HepG2 (cell line): ENCODE data around the gene RGS19. TPM values are rescaled to one million over a fixed set of nuclear protein-coding genes. Genes with fewer than 3 reads are reported as not detected.

Experiments used
- FOSL1 ChIP-seq: sonication (generic); formaldehyde crosslinking; IDR thresholded peaks from 2 replicates; pipeline ENCODE4 v1.9.0; 2021; ENCODE audit warnings: missing genetic modification reagents, borderline replicate concordance
- GATA4 ChIP-seq: sonication (generic); IDR thresholded peaks from 2 replicates; pipeline ENCODE4 v1.6.1; 2016; ENCODE audit warnings: antibody characterized with exemption, low read depth, borderline replicate concordance
- HOXA5 ChIP-seq: sonication (generic); formaldehyde crosslinking; IDR thresholded peaks from 2 replicates; pipeline ENCODE4 v1.4.0; 2020; ENCODE audit warnings: missing genetic modification reagents
- LCORL ChIP-seq, 2 experiments: fragments of 450-650 bp in 1 of 2; sonication (generic) in 1 of 2; formaldehyde crosslinking in 1 of 2; IDR thresholded peaks; 2 replicates each; pipeline versions ENCODE4 v1.5.0 to v1.6.1; 2017 to 2020; ENCODE audit warnings: antibody characterized with exemption in 1 of 2, missing genetic modification reagents in 1 of 2
- MXD4 ChIP-seq: IDR thresholded peaks from 2 replicates; pipeline ENCODE4 v1.6.1; 2016; ENCODE audit warnings: mild to moderate bottlenecking, missing biosample characterization, missing genetic modification reagents
- NR1H2 ChIP-seq: sonication (generic); formaldehyde crosslinking; IDR thresholded peaks from 2 replicates; pipeline ENCODE4 v1.8.1; 2022; ENCODE audit warnings: low read depth, missing genetic modification reagents, borderline replicate concordance
- PBX2 ChIP-seq: IDR thresholded peaks from 2 replicates; pipeline ENCODE4 v1.6.1; 2016; ENCODE audit warnings: control low read depth
- SOX6 ChIP-seq, 2 experiments: fragments of 450-650 bp in 1 of 2; sonication (generic) in 1 of 2; formaldehyde crosslinking in 1 of 2; IDR thresholded peaks; 2 replicates each; pipeline versions ENCODE4 v1.4.0 to v1.6.1; 2017 to 2020; ENCODE audit warnings: antibody characterized with exemption in 1 of 2, mild to moderate bottlenecking in 1 of 2, missing genetic modification reagents in 1 of 2
- TMF1 ChIP-seq: sonication (generic); formaldehyde crosslinking; IDR thresholded peaks from 2 replicates; pipeline ENCODE4 v1.8.1; 2022; ENCODE audit warnings: low read depth, missing genetic modification reagents
- TRIM24 ChIP-seq: sonication (generic); formaldehyde crosslinking; IDR thresholded peaks from 2 replicates; pipeline ENCODE4 v1.8.0; 2022; ENCODE audit warnings: mild to moderate bottlenecking, missing genetic modification reagents
- U2AF2 ChIP-seq: fragments of 200-400 bp; formaldehyde crosslinking; IDR thresholded peaks from 2 replicates; pipeline ENCODE4 v1.6.1; 2017; ENCODE audit warnings: low read depth, mild to moderate bottlenecking, low read length
- ZBTB7A ChIP-seq: sonication (generic); formaldehyde crosslinking; IDR thresholded peaks from 2 replicates; pipeline ENCODE4 v1.8.0; 2022; ENCODE audit warnings: mild to moderate bottlenecking, missing genetic modification reagents
- ZGPAT ChIP-seq: IDR thresholded peaks from 2 replicates; pipeline ENCODE4 v1.6.1; 2016; ENCODE audit warnings: mild to moderate bottlenecking
- ZNF142 ChIP-seq: sonication (generic); formaldehyde crosslinking; IDR thresholded peaks from 2 replicates; pipeline ENCODE4 v1.4.0; 2020; ENCODE audit warnings: missing genetic modification reagents
- ZNF205 ChIP-seq: IDR thresholded peaks from 2 replicates; pipeline ENCODE4 v1.6.1; 2018; ENCODE audit warnings: missing biosample characterization, missing genetic modification reagents
- ZNF326 ChIP-seq: sonication (generic); formaldehyde crosslinking; IDR thresholded peaks from 2 replicates; pipeline ENCODE4 v1.4.0; 2020; ENCODE audit warnings: missing genetic modification reagents, borderline replicate concordance
- ZNF337 ChIP-seq: sonication (generic); formaldehyde crosslinking; IDR thresholded peaks from 2 replicates; pipeline ENCODE4 v1.5.1; 2020; ENCODE audit warnings: missing genetic modification reagents, low read depth, mild to moderate bottlenecking, borderline replicate concordance
- ZNF615 ChIP-seq: sonication (generic); formaldehyde crosslinking; IDR thresholded peaks from 2 replicates; pipeline ENCODE4 v1.5.0; 2020; ENCODE audit warnings: mild to moderate bottlenecking, missing genetic modification reagents, borderline replicate concordance
- ZNF839 ChIP-seq: sonication (generic); formaldehyde crosslinking; IDR thresholded peaks from 2 replicates; pipeline ENCODE4 v1.4.0; 2020; ENCODE audit warnings: missing genetic modification reagents, mild to moderate bottlenecking, borderline replicate concordance
- polyA plus RNA-seq, 8 experiments: library from polyadenylated mRNA; depleted of rRNA in 3 of 8; stranded (reverse) in 7 of 8; unstranded in 1 of 8; fragments of >200 nt; fragmentation: Illumina TruSeq in 4 of 8; extraction: Trizol in 4 of 8; gene quantifications; 2 replicates each; pipeline versions ENCODE4 v1.2.1 to v1.2.3, GENCODE V29; 2011 to 2016; ENCODE audit warnings: low read depth in 4 of 8, missing spikeins in 1 of 8, mixed read lengths in 1 of 8; ENCODE audit not compliant: insufficient read depth in 1 of 8
- total RNA-seq, 5 experiments: library from RNA; depleted of rRNA; stranded (reverse); fragments of >200 nt; fragmentation: Illumina TruSeq; extraction: Trizol; gene quantifications; 2 replicates each; pipeline ENCODE4 v1.2.3, GENCODE V29; 2016; ENCODE audit warnings: low read depth in 1 of 5

RGS19 gene
- total and polyA plus RNA-seq, 2 of the 13 experiments (the other 11 are each of a cell fraction or from before 2014, with no cell fraction given) = 10.7 to 11.9 TPM

- no peak for TF ChIP-seq ZNF142 (CRISPR knock-in tag)
- no peak for TF ChIP-seq NR1H2
- TF ChIP-seq ZNF839 = no peak
- TF ChIP-seq MXD4 (CRISPR knock-in tag) = no peak
- TF ChIP-seq ZNF326 (CRISPR knock-in tag) = no peak
- no peak for TF ChIP-seq ZNF205 (CRISPR knock-in tag)
- no peak for TF ChIP-seq U2AF2
- TF ChIP-seq ZGPAT (CRISPR knock-in tag) = no peak
- no peak for TF ChIP-seq HOXA5 (CRISPR knock-in tag)
- no peak for TF ChIP-seq ZNF337 (CRISPR knock-in tag)
- no peak for TF ChIP-seq ZNF615 (CRISPR knock-in tag)
- TF ChIP-seq PBX2 (CRISPR knock-in tag) = no peak
- no peak for TF ChIP-seq LCORL (IDR thresholded peaks at IDR 0.05)
- TF ChIP-seq LCORL (CRISPR knock-in tag; IDR thresholded peaks at IDR 0.05) = no peak
- no peak for TF ChIP-seq SOX6 (IDR thresholded peaks at IDR 0.05)
- TF ChIP-seq SOX6 (CRISPR knock-in tag; IDR thresholded peaks at IDR 0.05) = no peak
- TF ChIP-seq TMF1 = no peak
- no peak for TF ChIP-seq ZBTB7A (CRISPR knock-in tag)
- 0 out of 2 replicates have a peak, but pooled peaks have one; percentile 35 for TF ChIP-seq TRIM24
- no peak for TF ChIP-seq FOSL1
- no peak for TF ChIP-seq GATA4
Measured at GRCh38 chr20:64092258-64093012, 13.1 kb upstream of the RGS19 start (continued).
